Measurements from ENCODE around the gene MYO1F. TPM values are rescaled to one million over a fixed set of nuclear protein-coding genes. Genes with fewer than 3 reads are reported as not detected.

MYO1F gene
- total and polyA plus RNA-seq, 10 of the 15 experiments (the other 5 are each of a cell fraction or from before 2014, with no cell fraction given), result 3.5 to 49.4 (median 31.3) TPM

DNA sequence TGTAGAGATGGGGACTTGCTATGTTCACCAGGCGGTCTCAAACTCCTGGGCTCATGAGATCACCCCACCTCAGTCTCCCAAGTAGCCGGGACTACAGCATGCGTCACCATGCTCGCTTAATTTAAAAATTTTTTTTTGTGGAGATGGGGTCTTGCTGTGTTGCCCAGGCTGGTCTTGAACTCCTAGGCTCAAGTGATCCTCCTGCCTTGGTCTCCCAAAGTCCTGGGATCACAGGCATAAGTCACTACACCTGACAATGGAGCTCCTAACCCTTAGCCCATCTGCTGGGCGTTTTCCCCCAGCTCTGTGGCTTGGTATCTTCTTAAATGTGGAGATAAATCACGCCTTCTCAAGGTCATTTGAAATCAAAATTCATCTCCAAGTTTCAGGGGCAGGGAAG is 39.6 kb upstream of the MYO1F start:
- ChIA-PET CTCF (interaction anchor here (0.7 kb wide), 1 partner anchor 99 kb away, joined by 3 read pairs; no protein-coding TSS in a partner anchor), SMC1A (ENCODE audit: uncharacterized antibody, unreplicated experiment) (interaction anchor here (1.5 kb wide), 1 partner anchor 77 kb away, joined by 7 read pairs; no protein-coding TSS in a partner anchor), POLR2A (no interaction called here), RAD21 (ENCODE audit: unreplicated experiment) (no interaction called here)
- no peak for ATAC-seq
- no peak overlapping the region for H3K4me3 ChIP-seq
- no peak for TF ChIP-seq ASH2L (IDR thresholded peaks at IDR 0.05; ENCODE audit: borderline replicate concordance, low read depth)
- no peak for TF ChIP-seq SP1 (IDR thresholded peaks at IDR 0.05; ENCODE audit: low read depth, low read length)
- no peak for TF ChIP-seq TCF3 (IDR thresholded peaks at IDR 0.05; ENCODE audit: borderline replicate concordance, insufficient read depth, low read depth, low read length)
- TF ChIP-seq STAT1 (conservative IDR thresholded peaks at IDR 0.05), result no peak
- TF ChIP-seq, protein P1, sequence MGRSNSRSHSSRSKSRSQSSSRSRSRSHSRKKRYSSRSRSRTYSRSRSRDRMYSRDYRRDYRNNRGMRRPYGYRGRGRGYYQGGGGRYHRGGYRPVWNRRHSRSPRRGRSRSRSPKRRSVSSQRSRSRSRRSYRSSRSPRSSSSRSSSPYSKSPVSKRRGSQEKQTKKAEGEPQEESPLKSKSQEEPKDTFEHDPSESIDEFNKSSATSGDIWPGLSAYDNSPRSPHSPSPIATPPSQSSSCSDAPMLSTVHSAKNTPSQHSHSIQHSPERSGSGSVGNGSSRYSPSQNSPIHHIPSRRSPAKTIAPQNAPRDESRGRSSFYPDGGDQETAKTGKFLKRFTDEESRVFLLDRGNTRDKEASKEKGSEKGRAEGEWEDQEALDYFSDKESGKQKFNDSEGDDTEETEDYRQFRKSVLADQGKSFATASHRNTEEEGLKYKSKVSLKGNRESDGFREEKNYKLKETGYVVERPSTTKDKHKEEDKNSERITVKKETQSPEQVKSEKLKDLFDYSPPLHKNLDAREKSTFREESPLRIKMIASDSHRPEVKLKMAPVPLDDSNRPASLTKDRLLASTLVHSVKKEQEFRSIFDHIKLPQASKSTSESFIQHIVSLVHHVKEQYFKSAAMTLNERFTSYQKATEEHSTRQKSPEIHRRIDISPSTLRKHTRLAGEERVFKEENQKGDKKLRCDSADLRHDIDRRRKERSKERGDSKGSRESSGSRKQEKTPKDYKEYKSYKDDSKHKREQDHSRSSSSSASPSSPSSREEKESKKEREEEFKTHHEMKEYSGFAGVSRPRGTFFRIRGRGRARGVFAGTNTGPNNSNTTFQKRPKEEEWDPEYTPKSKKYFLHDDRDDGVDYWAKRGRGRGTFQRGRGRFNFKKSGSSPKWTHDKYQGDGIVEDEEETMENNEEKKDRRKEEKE (IDR thresholded peaks at IDR 0.05), result no peak
- TF ChIP-seq, protein P2, sequence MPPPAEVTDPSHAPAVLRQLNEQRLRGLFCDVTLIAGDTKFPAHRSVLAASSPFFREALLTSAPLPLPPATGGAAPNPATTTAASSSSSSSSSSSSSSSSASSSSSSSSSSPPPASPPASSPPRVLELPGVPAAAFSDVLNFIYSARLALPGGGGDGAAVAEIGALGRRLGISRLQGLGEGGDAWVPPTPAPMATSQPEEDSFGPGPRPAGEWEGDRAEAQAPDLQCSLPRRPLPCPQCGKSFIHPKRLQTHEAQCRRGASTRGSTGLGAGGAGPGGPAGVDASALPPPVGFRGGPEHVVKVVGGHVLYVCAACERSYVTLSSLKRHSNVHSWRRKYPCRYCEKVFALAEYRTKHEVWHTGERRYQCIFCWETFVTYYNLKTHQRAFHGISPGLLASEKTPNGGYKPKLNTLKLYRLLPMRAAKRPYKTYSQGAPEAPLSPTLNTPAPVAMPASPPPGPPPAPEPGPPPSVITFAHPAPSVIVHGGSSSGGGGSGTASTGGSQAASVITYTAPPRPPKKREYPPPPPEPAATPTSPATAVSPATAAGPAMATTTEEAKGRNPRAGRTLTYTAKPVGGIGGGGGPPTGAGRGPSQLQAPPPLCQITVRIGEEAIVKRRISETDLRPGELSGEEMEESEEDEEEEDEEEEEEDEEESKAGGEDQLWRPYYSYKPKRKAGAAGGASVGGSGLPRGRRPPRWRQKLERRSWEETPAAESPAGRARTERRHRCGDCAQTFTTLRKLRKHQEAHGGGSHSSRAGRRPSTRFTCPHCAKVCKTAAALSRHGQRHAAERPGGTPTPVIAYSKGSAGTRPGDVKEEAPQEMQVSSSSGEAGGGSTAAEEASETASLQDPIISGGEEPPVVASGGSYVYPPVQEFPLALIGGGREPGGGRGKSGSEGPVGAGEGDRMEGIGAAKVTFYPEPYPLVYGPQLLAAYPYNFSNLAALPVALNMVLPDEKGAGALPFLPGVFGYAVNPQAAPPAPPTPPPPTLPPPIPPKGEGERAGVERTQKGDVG (CRISPR knock-in tag; IDR thresholded peaks at IDR 0.05), result no peak
- no peak for TF ChIP-seq TBL1XR1 (IDR thresholded peaks at IDR 0.05; ENCODE audit: low read depth, low read length)
- TF ChIP-seq PML (IDR thresholded peaks at IDR 0.05; ENCODE audit: low read length), result no peak
- no peak for TF ChIP-seq CBFB (IDR thresholded peaks at IDR 0.05; ENCODE audit: low read depth)
- TF ChIP-seq, protein P3, sequence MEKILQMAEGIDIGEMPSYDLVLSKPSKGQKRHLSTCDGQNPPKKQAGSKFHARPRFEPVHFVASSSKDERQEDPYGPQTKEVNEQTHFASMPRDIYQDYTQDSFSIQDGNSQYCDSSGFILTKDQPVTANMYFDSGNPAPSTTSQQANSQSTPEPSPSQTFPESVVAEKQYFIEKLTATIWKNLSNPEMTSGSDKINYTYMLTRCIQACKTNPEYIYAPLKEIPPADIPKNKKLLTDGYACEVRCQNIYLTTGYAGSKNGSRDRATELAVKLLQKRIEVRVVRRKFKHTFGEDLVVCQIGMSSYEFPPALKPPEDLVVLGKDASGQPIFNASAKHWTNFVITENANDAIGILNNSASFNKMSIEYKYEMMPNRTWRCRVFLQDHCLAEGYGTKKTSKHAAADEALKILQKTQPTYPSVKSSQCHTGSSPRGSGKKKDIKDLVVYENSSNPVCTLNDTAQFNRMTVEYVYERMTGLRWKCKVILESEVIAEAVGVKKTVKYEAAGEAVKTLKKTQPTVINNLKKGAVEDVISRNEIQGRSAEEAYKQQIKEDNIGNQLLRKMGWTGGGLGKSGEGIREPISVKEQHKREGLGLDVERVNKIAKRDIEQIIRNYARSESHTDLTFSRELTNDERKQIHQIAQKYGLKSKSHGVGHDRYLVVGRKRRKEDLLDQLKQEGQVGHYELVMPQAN (conservative IDR thresholded peaks at IDR 0.05), result no peak
- TF ChIP-seq MXI1 (IDR thresholded peaks at IDR 0.05; ENCODE audit: low read depth, low read length), result no peak
- TF ChIP-seq, protein P4, sequence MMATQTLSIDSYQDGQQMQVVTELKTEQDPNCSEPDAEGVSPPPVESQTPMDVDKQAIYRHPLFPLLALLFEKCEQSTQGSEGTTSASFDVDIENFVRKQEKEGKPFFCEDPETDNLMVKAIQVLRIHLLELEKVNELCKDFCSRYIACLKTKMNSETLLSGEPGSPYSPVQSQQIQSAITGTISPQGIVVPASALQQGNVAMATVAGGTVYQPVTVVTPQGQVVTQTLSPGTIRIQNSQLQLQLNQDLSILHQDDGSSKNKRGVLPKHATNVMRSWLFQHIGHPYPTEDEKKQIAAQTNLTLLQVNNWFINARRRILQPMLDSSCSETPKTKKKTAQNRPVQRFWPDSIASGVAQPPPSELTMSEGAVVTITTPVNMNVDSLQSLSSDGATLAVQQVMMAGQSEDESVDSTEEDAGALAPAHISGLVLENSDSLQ (IDR thresholded peaks at IDR 0.05), result no peak
- TF ChIP-seq RCOR1 (conservative IDR thresholded peaks at IDR 0.05; ENCODE audit: low read depth, low read length), result no peak
- TF ChIP-seq, protein P5, sequence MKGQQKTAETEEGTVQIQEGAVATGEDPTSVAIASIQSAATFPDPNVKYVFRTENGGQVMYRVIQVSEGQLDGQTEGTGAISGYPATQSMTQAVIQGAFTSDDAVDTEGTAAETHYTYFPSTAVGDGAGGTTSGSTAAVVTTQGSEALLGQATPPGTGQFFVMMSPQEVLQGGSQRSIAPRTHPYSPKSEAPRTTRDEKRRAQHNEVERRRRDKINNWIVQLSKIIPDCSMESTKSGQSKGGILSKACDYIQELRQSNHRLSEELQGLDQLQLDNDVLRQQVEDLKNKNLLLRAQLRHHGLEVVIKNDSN (IDR thresholded peaks at IDR 0.05; ENCODE audit: borderline replicate concordance, extremely low read length, insufficient read depth, low read depth, low read length), result no peak
- in situ Hi-C loops (cut with MboI), result no loop called here
- H3K27ac ChIP-seq (ENCODE audit: control insufficient read depth, insufficient read depth), result no peak overlapping the region
- no peak overlapping the region for H3K9ac ChIP-seq (ENCODE audit: control insufficient read depth, insufficient read depth, low read length)
- no TSS peak for BruUV-seq (replicated peaks)
- no peak for DNase-seq (ENCODE audit: low read depth, low spot score)
- H4K20me1 ChIP-seq (ENCODE audit: control insufficient read depth, insufficient read depth), result no peaks in the 10 kb centered on the region
- H3K27me3 ChIP-seq (replicated peaks in 1 of 2; ENCODE audit: control insufficient read depth in 2 of 2, insufficient read depth in 2 of 2, low read length in 1 of 2), result no peaks in the 10 kb centered on the region
- WGBS (ENCODE audit: insufficient coverage, insufficient replicate concordance, low lambda C conversion rate, missing lambda C conversion rate), result 36% methylated on average over 6 of the region's 6 CpGs
- no peaks in the 10 kb centered on the region for H3K4me1 ChIP-seq (ENCODE audit: control insufficient read depth, insufficient read depth, low read length)
- H3K9me3 ChIP-seq (replicated peaks; ENCODE audit: control insufficient read depth, insufficient read depth, low read length), result no peaks in the 10 kb centered on the region
- H3K4me2 ChIP-seq (ENCODE audit: control insufficient read depth, insufficient read depth), result no peak overlapping the region
- no peak for FAIRE-seq
- no peaks in the 10 kb centered on the region for H3K36me3 ChIP-seq (ENCODE audit: control insufficient read depth in 2 of 2, insufficient read depth in 2 of 2, low read length in 1 of 2)
- H3K79me2 ChIP-seq (ENCODE audit: control insufficient read depth, insufficient read depth, low read length), result no peaks in the 10 kb centered on the region
- no peak overlapping the region for H2AFZ ChIP-seq (ENCODE audit: control insufficient read depth, low read depth, low read length)
- intact Hi-C loops (cut with micrococcal nuclease; ENCODE audit: unreplicated experiment), result no loop called here
